HG02642 (cell line): ENCODE results near the gene SDF4.
"Not testable (repeated sequence)": the region's sequence is repeated elsewhere in the genome, so short reads cannot be mapped to it uniquely, and the experiment has no call there.

Experiments
- ATAC-seq: cut with Tn5 transposase; IDR thresholded peaks from one replicate; pipeline ENCODE4 v1.9.1; 2021; ENCODE audit warnings: mild to moderate bottlenecking; ENCODE audit not compliant: unreplicated experiment, poor library complexity

SDF4 gene

GRCh38 chr1:1200876-1201810 is 30.7 kb downstream of the SDF4 start:
- peak; percentile 49 for ATAC-seq

- ATAC-seq: no peak
Measured at GRCh38 chr1:1199961-1200875, 31.6 kb downstream of the SDF4 start.

DNA sequence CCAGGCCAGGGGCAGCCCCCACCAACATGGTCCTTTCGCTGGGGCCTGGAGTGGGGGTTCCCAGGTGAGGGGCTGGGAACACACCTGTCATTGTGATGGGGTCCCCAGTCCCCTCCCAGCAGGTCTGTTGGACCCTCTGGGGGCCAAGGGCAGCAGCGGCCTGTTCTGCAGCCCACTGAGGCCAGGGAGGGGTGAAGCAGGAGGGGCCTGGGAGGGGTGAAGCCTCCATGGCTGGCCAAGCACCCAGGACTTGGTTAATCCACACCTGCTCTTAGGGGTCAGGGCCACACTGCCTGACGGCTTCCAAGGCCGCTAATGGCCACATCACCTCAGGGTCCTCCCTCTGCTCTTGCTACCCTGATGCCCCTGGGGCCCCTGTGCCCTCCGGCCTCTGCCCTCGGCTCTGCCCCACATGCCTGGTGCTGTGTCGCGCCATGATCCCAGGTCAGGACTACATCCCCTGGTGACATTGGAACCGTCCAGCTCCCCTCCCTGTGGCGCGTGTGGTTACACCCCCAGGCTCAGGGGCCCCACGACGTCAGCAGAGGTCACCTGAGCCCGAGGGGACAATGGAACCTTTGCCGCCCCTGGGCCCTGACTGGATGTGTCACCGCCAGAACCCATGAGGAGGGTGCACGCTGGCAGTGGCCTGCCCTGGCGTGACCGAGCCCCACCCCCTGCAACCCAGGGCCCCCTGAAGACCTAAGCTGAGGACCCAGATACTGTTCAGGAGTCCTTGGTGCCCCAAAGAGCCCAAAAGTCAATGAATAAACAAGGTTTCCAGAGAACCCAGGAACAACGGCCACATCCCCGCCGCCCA is 32.5 kb downstream of the SDF4 start:
- ATAC-seq: no peak

DNA sequence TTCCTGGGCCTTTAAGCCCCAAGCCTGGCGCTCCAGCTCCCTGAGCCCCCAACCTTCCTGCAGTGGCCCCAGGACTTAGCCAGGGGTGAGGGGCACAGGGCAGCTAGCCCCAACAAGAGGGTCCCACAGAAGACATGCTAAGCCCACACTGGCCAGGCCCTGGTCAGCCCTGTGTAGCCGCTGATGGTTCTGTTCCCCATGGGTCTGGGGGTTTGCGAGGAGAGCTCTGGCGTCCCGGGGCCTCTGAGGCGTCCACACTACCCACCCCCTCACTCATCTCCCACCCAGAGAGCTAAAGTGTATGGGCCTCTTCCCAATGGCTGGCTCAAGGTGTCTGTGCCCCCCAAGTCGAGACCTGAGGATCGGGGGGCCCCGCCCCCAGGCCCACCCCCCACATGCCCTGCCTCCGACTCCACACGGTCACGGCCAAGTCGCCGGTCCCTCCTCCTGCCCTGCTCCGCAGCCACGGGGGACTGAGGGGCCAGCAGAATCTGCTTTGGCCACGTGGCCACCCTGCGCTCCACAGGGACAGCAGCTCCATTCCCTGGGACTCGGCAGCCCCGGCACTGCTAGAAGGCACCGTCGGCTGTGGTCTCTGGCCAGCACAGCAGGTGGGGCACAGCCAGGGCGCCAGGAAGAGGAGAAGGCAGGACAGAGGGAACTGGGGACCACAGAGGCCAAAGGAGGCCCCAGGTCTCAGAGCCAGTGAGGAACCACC is 33.2 kb downstream of the SDF4 start:
- no peak for ATAC-seq

DNA sequence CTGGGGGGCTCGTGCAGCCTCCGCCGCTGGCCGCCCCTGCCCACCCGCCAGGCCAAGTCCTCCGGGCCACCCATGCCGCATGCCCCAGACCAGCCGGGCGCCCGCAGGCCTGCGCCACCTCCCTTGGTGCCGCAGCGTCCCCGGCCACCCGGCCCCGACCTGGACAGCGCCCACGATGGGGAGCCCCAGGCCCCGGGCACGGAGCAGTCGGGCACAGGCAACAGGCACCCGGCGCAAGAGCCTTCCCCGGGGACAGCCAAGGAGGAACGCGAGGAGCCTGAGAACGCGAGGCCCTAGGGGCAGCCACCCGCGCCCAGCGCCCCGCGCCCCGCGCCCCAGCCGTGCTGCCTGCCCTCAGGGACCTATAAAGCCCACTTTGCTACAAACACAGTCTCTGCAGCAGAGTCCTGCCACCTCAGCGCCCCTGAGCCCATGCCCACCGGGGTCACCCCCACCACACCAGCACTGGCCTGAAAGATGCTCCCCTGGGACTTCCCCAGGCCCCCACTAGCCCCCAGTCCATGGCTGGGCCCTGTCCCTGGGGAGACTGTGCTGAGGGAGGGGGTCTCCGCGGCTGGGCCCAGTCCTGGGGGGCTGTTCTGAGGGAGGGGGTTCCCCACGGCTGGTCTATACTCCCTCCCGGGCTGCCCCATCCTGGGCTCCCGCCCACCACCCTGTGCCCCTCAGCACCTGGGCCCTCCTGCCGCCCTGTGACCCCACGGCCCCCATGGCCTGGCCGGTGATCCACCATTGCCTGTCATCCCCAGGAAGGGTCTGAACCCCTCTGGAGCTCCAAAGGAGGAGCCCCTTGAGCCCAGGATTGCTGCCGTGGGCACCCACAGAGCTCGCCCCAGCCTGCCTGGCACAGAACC is 34.0 kb downstream of the SDF4 start:
- ATAC-seq: no peak

DNA sequence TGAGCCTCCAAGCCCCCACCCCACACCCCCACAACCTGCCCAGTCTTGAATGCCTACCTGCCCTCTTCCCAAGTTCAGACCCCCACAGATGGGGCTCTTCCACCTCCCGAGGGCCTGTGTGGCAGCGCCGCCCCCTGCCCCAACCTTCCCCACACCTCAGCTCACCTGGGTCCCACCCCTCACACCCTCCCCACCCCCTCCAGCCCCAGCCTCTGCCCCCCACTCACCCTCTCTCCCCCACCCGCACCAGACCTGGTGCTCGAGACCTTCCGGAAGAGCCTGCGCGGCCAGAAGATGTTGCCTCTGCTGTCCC is 34.7 kb downstream of the SDF4 start:
- no peak for ATAC-seq

DNA sequence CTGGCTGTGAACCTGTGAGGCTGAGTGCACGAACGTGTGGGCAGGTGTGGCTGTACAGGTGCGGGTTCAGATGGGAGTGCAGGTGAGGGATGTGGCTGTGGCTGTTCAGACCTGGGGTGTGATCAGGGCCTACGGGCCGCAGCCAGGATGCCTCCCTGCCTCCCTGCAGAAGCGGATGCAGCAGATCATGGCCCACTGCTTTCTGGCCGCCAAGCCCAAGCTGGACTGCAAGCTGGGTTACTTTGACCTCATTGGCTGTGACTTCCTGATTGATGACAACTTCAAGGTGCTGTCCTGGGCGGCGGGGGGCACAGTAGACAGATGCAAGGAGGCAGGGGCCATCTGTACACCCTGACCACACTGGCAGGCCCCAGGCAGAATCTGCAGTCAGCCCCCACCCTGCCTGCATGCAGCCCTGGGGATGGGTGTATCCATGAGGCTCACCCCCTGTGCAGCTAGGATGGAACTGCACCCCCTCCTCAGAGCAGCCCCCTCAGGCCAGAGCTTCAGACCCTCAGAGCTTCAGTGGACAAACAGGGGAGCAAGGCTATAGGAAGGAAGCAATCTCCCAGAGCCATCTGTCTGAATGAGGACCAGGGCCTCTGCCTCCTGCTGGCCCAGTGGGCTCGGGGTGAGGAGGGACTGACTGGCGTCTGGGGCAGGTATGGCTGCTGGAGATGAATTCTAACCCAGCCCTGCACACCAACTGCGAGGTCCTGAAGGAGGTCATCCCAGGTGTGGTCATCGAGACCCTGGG is 35.2 kb downstream of the SDF4 start:
- no peak for ATAC-seq

- not testable (repeated sequence) for ATAC-seq
Measured at GRCh38 chr1:1195726-1196125, 36.1 kb downstream of the SDF4 start.

GRCh38 chr1:1194723-1195122 is 37.1 kb downstream of the SDF4 start:
- ATAC-seq: no peak

GRCh38 chr1:1191734-1192133 is 40.1 kb downstream of the SDF4 start:
- ATAC-seq: no peak

DNA sequence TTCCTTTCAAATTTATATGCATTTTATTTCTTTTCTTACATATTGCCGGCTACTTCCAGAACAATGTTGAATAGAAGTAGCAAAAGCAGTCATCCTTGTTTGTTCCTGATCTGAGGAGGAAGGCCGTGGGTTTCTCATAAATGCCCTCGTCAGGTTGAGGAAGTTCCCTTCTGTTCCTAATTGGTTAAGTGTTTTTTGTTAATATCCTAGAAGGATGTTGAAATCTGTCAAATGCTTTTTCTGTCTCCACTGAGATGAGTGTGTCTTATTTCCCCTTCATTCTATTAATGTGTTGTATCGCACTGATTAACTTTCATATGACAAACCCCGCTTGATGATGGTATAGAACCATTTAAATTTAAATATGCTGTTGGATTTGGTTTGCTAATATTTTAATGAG is 42.7 kb downstream of the SDF4 start:
- no peak for ATAC-seq

DNA sequence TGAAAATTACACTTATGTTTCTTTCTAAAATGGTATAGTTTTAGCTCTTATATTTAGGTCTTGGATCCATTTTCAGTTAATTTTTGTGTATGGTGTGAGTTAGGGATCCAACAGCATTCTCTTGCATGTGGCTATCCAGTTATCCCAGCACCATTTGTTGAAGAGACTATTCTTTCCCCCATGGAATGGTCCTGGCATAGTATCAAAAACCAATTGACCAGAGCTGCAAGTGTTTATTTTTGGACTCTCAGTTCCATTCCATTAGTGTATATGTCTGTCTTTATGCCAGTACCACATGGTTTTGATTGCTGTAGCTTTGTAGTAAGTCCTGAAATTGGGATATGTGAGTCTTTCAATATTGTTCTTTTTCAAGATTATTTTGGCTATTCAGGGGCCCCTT is 43.9 kb downstream of the SDF4 start:
- ATAC-seq: no peak

- ATAC-seq: no peak
Measured at GRCh38 chr1:1185101-1185765, 46.6 kb downstream of the SDF4 start.

- no peak for ATAC-seq
Measured at GRCh38 chr1:1183833-1184775, 47.7 kb downstream of the SDF4 start.

GRCh38 chr1:1183221-1183747 is 48.5 kb downstream of the SDF4 start:
- ATAC-seq: no peak

DNA sequence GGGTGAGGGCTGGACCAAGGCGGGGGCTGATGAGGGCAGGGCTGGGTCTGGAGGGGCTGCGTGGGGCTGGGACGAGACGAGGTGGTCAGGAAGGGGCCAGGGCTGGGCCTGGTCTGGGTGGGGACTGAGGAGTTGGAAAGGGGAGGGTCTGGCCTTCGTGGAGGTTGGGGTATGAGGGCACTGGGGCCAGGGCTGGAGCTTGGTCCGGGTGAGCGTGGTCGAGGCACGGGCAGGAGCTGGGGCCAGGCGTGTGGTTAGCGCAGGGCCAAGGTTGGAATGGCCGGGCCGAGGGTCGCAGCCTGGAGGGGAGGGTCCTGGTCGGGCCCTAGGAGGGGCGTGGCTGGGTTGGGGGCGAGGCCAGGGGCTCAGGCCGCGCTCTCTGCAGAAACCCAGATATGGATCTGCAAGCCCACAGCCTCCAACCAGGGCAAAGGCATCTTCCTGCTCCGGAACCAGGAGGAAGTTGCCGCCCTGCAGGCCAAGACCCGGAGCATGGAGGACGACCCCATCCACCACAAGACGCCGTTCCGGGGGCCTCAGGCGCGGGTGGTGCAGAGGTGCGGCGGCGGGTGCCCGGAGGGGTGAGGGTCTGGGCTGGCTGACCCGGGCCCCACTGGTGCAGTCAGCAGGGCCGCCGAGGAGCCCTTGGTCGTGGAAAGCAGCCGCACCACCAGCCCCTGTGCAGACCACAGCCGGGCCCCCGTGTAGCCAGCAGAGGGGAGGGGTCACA is 49.1 kb downstream of the SDF4 start:
- no peak for ATAC-seq
